Measurements from ENCODE around the gene PRC1.

PRC1 gene

DNA sequence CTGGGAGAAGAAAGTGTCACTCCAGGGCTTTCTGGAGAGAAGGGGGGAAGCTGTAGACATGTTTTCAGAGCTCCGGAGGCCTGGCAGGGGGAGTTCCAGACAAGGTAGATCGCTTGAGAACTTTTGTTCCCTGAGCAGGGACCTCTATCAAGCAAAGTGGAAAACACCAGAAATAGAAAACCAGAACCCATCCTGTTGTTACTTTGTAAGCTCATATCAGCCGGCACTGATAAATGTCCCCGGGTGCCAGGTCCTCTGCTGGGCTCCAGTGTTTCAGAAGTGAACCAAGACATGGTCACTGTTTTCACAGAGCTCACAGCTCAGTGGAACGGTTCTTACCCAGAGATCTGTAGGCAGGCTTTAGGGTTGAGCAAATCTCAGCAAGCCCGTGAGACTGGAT lies 75.5 kb downstream of the PRC1 start:
- no peak for DNase-seq (ENCODE audit: low spot score)
- in situ Hi-C loops (cut with MboI; ENCODE audit: low pct_unique_long_range_greater_than_20kb, low sequenced_read_pairs, unreplicated experiment): no loop called here
- TF ChIP-seq, protein P1, sequence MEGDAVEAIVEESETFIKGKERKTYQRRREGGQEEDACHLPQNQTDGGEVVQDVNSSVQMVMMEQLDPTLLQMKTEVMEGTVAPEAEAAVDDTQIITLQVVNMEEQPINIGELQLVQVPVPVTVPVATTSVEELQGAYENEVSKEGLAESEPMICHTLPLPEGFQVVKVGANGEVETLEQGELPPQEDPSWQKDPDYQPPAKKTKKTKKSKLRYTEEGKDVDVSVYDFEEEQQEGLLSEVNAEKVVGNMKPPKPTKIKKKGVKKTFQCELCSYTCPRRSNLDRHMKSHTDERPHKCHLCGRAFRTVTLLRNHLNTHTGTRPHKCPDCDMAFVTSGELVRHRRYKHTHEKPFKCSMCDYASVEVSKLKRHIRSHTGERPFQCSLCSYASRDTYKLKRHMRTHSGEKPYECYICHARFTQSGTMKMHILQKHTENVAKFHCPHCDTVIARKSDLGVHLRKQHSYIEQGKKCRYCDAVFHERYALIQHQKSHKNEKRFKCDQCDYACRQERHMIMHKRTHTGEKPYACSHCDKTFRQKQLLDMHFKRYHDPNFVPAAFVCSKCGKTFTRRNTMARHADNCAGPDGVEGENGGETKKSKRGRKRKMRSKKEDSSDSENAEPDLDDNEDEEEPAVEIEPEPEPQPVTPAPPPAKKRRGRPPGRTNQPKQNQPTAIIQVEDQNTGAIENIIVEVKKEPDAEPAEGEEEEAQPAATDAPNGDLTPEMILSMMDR (IDR thresholded peaks at IDR 0.05; ENCODE audit: extremely low read depth, insufficient read depth, missing control alignments): no peak

DNA sequence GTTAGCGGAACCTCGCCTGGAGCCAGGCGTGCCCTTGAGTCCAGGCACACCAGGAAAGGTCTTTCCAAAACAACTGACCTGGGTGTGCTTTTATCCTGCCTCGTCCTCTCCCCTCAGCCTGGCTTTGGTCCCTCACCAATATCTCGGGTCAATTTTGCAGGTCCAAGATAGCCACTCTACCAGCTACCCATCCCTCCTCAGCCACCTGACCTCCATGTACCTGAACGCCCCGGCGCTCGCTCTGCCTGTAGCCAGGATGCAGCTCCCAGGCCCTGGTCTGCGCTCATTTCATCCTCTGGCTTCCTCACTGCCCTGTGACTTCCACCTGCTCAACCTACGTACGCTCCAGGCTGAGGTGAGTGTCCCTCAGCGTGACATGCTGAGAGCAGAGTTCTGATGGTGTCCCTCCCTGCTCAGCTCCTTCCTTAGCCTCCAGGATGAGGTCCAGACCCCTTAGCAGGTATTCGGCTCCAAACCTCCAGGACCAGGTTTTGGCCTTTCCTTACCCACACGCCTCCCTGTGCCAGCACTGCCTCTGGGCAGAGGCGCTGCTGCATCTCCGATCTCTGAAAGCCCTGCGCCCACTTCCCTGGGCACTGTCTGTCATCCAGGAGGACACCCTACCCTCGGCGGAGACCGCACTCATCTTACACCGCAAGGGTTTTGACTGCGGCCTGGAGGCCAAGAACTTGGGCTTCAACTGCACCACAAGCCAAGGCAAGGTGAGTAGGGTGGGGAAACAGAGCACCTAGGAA lies 76.1 kb downstream of the PRC1 start:
- TF ChIP-seq, protein P1 (IDR thresholded peaks at IDR 0.05; ENCODE audit: extremely low read depth, insufficient read depth, missing control alignments): no peak
- DNase-seq (ENCODE audit: low spot score): no peak
- in situ Hi-C loops (cut with MboI; ENCODE audit: low pct_unique_long_range_greater_than_20kb, low sequenced_read_pairs, unreplicated experiment): no loop called here

DNA sequence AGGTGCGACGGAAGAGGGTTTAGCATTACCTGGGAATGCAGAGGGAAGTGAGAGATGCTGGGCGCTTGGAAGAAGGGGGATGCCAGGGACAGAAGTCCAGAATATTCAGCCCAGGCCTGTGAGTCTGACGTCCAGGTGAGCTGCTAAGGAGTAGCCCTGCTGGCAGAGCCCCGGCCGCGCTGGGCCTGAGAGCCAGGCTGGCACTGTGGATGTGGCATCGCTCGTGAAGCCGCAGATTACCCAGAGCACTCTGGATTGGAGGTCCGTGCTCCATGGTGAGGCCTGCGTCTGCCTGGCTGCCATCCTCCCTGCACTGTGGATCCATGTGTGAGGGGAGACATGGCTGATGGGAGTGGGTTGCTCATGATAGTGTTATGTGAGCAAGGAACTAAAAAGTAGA lies 76.8 kb downstream of the PRC1 start:
- no peak for DNase-seq (ENCODE audit: low spot score)
- in situ Hi-C loops (cut with MboI; ENCODE audit: low pct_unique_long_range_greater_than_20kb, low sequenced_read_pairs, unreplicated experiment): no loop called here
- TF ChIP-seq, protein P1 (IDR thresholded peaks at IDR 0.05; ENCODE audit: extremely low read depth, insufficient read depth, missing control alignments): no peak

DNA sequence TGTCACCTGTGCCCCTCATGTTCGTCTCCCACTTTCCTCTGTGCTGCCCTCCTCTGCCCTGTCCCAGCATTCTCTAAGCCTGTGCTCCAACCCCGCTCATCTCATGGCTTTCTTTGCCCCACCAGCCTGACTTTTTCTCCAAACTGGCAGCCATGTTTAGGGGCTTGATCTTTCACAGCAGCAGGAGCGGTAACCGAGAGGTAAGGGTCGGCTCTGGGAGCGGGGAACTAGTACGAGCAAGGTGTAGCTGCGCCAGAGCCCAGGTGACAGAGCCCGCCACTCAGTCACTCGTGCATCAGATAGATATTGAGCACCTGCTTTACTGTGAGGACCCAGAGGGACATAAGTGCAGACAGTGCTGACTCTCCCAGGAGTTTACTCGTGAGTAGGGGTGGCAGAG lies 77.9 kb downstream of the PRC1 start:
- TF ChIP-seq, protein P1 (IDR thresholded peaks at IDR 0.05; ENCODE audit: extremely low read depth, insufficient read depth, missing control alignments): no peak
- in situ Hi-C loops (cut with MboI; ENCODE audit: low pct_unique_long_range_greater_than_20kb, low sequenced_read_pairs, unreplicated experiment): no loop called here
- DNase-seq (ENCODE audit: low spot score): no peak

All from GM13977 (cell line).